Measurements from ENCODE around the gene MPC1. TPM values are rescaled to one million over a fixed set of nuclear protein-coding genes. Genes with fewer than 3 reads are reported as not detected.

The MPC1 gene
- total and polyA plus RNA-seq, 2 experiments from 2014 or later, result 15.5 to 39.4 TPM

- H3K9me2 ChIP-seq (ENCODE audit: insufficient read depth), result no peaks in the 10 kb centered on the region
Measured at GRCh38 chr6:166430269-166430668, 47.5 kb upstream of the MPC1 start.

More at GRCh38 chr6:166430269-166430668, 47.5 kb upstream of the MPC1 start:
- Histone ChIP-seq H4K20me1 (replicated peaks; ENCODE audit: insufficient read depth) (no peaks in the 10 kb centered on the region), H2AFZ (no peak overlapping the region), H3K36me3 (ENCODE audit: insufficient read depth) (no peaks in the 10 kb centered on the region; the same call in 1 of the 2 replicates), H3K79me2 (replicated peaks; ENCODE audit: insufficient read depth) (no peaks in the 10 kb centered on the region), H3K27me3 (ENCODE audit: insufficient read depth) (no peaks in the 10 kb centered on the region), H3K27ac (ENCODE audit: low read depth) (no peak overlapping the region), H3K4me3 (no peak overlapping the region), H3F3A (replicated peaks; ENCODE audit: low read depth) (no peaks in the 10 kb centered on the region), H3K4me1 (ENCODE audit: insufficient read depth) (no peaks in the 10 kb centered on the region), H3K4me2 (no peak overlapping the region)
- Mint-ChIP-seq H3K27me3 (ENCODE audit: insufficient read depth, low read depth, poor library complexity) (no peaks in the 10 kb centered on the region), H3K27ac (no peak overlapping the region), H3K4me1 (no peaks in the 10 kb centered on the region), H3K36me3 (ENCODE audit: low read depth) (peaks cover 35% of the 10 kb centered on the region), H3K9me3 (peaks cover 6% of the 10 kb centered on the region; the same call in 2 of the 3 replicates), H3K4me3 (no peak overlapping the region)
- no peak for TF ChIP-seq STAT1 (IDR thresholded peaks at IDR 0.05; ENCODE audit: unreplicated experiment)
- TF ChIP-seq ETS1 (IDR thresholded peaks at IDR 0.05), result no peak
- no peak for TF ChIP-seq REST (IDR thresholded peaks at IDR 0.05; ENCODE audit: unreplicated experiment)
- no peak for TF ChIP-seq NANOG (IDR thresholded peaks at IDR 0.05; ENCODE audit: borderline replicate concordance)
- no peak for TF ChIP-seq ZNF114 (CRISPR knock-in tag; IDR thresholded peaks at IDR 0.05)
- no peak for TF ChIP-seq EZH2phosphoT487 (IDR thresholded peaks at IDR 0.05; ENCODE audit: unreplicated experiment)
- TF ChIP-seq EZH2 (IDR thresholded peaks at IDR 0.05; ENCODE audit: low read depth, unreplicated experiment), result no peak
- no peak for TF ChIP-seq ZNF331 (CRISPR knock-in tag; IDR thresholded peaks at IDR 0.05; ENCODE audit: low read depth)
- TF ChIP-seq POLR2AphosphoS5 (IDR thresholded peaks at IDR 0.05; ENCODE audit: low read depth), result no peak
- no peak for TF ChIP-seq CREB1 (CRISPR knock-in tag; IDR thresholded peaks at IDR 0.05; ENCODE audit: low read depth)
- no peak for TF ChIP-seq ZNF462 (CRISPR knock-in tag; IDR thresholded peaks at IDR 0.05)
- TF ChIP-seq CTCF (conservative IDR thresholded peaks at IDR 0.05; ENCODE audit: low read depth in 2 of 2), result no peak
- no peak for TF ChIP-seq JUNB (IDR thresholded peaks at IDR 0.05; ENCODE audit: unreplicated experiment)
- ATAC-seq (no peak), DNase-seq (ENCODE audit: low spot score) (no peak)

All from GM23338 (cell line).